Measurements from ENCODE around the gene HNRNPLL.

Gene HNRNPLL

GRCh38 chr2:38631976-38632375, 29.2 kb upstream of the HNRNPLL start:
- TF ChIP-seq CTCF (IDR thresholded peaks at IDR 0.05; ENCODE audit: low read depth, low read length, missing control alignments), result no peak
- DNase-seq (ENCODE audit: low read depth), result no peak
- no peak overlapping the region for H3K4me3 ChIP-seq (ENCODE audit: low read depth, low read length)

- TF ChIP-seq CTCF (IDR thresholded peaks at IDR 0.05; ENCODE audit: low read depth, low read length, missing control alignments), result no peak
- H3K4me3 ChIP-seq (ENCODE audit: low read depth, low read length), result no peak overlapping the region
- no peak for DNase-seq (ENCODE audit: low read depth)
These were observed 27.0 kb upstream of the HNRNPLL start for GRCh38 chr2:38629684-38630083.

- no peak for TF ChIP-seq CTCF (IDR thresholded peaks at IDR 0.05; ENCODE audit: low read depth, low read length, missing control alignments)
- DNase-seq (ENCODE audit: low read depth), result no peak
These were observed 24.7 kb upstream of the HNRNPLL start for GRCh38 chr2:38627391-38627790.

GRCh38 chr2:38626326-38627035, 23.8 kb upstream of the HNRNPLL start:
- no peak for TF ChIP-seq CTCF (IDR thresholded peaks at IDR 0.05; ENCODE audit: low read depth, low read length, missing control alignments)
- no peak overlapping the region for H3K4me3 ChIP-seq (ENCODE audit: low read depth, low read length)
- no peak for DNase-seq (ENCODE audit: low read depth)

More at GRCh38 chr2:38627391-38627790, 24.7 kb upstream of the HNRNPLL start:
- no peak overlapping the region for H3K4me3 ChIP-seq (ENCODE audit: low read depth, low read length)

GRCh38 chr2:38622210-38622609, 19.5 kb upstream of the HNRNPLL start:
- no peak for TF ChIP-seq CTCF (IDR thresholded peaks at IDR 0.05; ENCODE audit: low read depth, low read length, missing control alignments)
- no peak for DNase-seq (ENCODE audit: low read depth)

GRCh38 chr2:38621018-38621417, 18.3 kb upstream of the HNRNPLL start:
- no peak for TF ChIP-seq CTCF (IDR thresholded peaks at IDR 0.05; ENCODE audit: low read depth, low read length, missing control alignments)
- no peak for DNase-seq (ENCODE audit: low read depth)
- H3K4me3 ChIP-seq (ENCODE audit: low read depth, low read length), result no peak overlapping the region

More at GRCh38 chr2:38622210-38622609, 19.5 kb upstream of the HNRNPLL start:
- H3K4me3 ChIP-seq (ENCODE audit: low read depth, low read length), result no peak overlapping the region
